ENCODE results near the gene RNF114. TPM values are rescaled to one million over a fixed set of nuclear protein-coding genes. Genes with fewer than 3 reads are reported as not detected.
"Not testable (repeated sequence)": the region's sequence is repeated elsewhere in the genome, so short reads cannot be mapped to it uniquely, and the experiment has no call there.

RNF114 gene
- polyA plus RNA-seq, 3 donors = 128 to 164 (median 146) TPM

DNA sequence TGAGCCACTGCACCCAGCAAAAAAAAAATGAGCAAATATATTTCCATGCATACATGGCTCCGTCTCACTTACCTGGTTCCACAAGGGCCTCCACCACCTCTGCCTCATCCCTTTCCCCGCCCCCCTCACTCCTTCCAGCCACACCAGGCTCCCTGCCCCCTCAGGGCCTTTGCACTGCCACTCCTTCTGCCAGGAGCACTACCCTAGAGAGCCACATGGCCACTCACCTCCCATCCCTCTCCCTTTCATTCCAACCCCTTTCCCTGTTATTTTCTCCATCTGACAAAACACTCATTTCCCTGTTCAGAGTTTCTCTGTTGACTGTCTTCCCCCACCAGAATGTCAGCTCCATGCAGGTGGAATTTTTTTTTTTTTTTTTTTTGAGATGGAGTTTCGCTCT lies 59.4 kb downstream of the RNF114 start:
- intact Hi-C loops (cut with micrococcal nuclease) = loop anchor here in 1 of 2 donors (5.0 kb wide), 1 partner anchor 37 kb away; no protein-coding TSS in a partner anchor
- 90% methylated on average over 2 of the region's 3 CpGs for WGBS (ENCODE audit: insufficient coverage)
- no peak for DNase-seq

DNA sequence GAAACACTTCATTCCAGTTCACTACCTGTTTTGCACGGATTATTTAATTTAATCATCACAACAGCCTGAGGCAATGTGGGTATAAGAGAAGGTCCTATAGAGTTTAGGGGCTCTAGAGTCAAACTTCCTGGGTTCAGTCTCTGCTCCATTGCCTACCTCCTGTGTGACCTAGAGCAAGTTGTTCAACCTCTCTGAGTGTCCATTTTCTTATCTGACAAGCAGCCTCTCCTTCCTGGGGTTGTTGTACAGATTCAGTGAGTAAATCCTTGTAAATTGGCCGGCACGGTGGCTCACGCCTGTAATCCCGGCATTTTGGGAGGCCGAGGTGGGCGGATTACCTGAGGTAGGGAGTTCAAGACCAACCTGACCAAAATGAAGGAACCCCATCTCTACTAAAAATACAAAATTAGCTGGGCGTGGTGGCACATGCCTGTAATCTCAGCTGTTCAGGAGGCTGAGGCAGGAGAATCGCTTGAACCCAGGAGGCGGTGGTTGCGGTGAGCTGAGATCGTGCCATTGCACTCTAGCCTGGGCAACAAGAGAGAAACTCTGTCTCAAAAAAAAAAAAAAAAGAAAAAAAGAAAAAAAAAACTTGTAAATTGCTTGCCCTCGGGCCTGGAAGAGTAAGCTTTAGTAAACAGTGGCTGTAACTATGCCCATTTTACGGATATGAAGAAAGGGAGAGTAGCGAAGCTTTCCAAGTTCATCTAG lies 62.4 kb downstream of the RNF114 start:
- intact Hi-C loops (cut with micrococcal nuclease) = loop anchor here in 1 of 2 donors (5.0 kb wide), 1 partner anchor 34 kb away; no protein-coding TSS in a partner anchor
- not testable (repeated sequence) for H3K9me3 Mint-ChIP-seq; H3K4me3 Mint-ChIP-seq; H3K27me3 ChIP-seq (ENCODE audit: control insufficient read depth in 2 of 2, insufficient read depth in 2 of 2, low read length in 2 of 2); DNase-seq; H4K20me1 ChIP-seq (ENCODE audit: insufficient read depth, low read length); H3K79me2 ChIP-seq (ENCODE audit: insufficient read depth, low read length); H3K36me3 ChIP-seq (replicated peaks in 1 of 2; ENCODE audit: control insufficient read depth in 1 of 2, insufficient read depth in 2 of 2, low read length in 2 of 2); H3K9ac ChIP-seq (ENCODE audit: insufficient read depth, low read length, poor library complexity, severe bottlenecking); H3K4me2 ChIP-seq (replicated peaks; ENCODE audit: extremely low read depth, low read length, poor library complexity, severe bottlenecking); H3K27me3 Mint-ChIP-seq (ENCODE audit: low read depth in 3 of 3); H2AFZ ChIP-seq (ENCODE audit: insufficient read depth, low read depth, low read length, poor library complexity, severe bottlenecking); H3K4me3 ChIP-seq (replicated peaks in 1 of 3; ENCODE audit: low read depth in 2 of 3, low read length in 3 of 3); H3K36me3 Mint-ChIP-seq; H3K9me3 ChIP-seq (replicated peaks in 1 of 2; ENCODE audit: control insufficient read depth in 1 of 2, insufficient read depth in 1 of 2, low read length in 2 of 2)
- Histone ChIP-seq H3K27ac (ENCODE audit: low read depth in 1 of 2, low read length in 2 of 2) (peak overlapping the region in 1 of 2 donors; percentile 49), H3K4me1 (ENCODE audit: control insufficient read depth in 1 of 2, insufficient read depth in 2 of 2, low read length in 2 of 2) (peaks cover 53 to 57% of the 10 kb centered on the region in 2 donors)
- Mint-ChIP-seq H3K27ac (peak overlapping the region in 3 of 7 donors; percentile 48 to 86 (median 77)), H3K4me1 (peaks cover 52% of the 10 kb centered on the region)
- 90% methylated on average over 3 of the region's 15 CpGs for WGBS (ENCODE audit: insufficient coverage)

More for the DNA sequence above, 59.4 kb downstream of the RNF114 start:
- peaks cover 0 to 2% (median 0%) of the 10 kb centered on the region in 7 donors for H3K9me3 Mint-ChIP-seq
- Histone ChIP-seq H3K27me3 (ENCODE audit: control insufficient read depth in 2 of 2, insufficient read depth in 2 of 2, low read length in 2 of 2) (no peaks in the 10 kb centered on the region), H3K4me2 (replicated peaks; ENCODE audit: extremely low read depth, low read length, poor library complexity, severe bottlenecking) (no peak overlapping the region), H4K20me1 (ENCODE audit: insufficient read depth, low read length) (no peaks in the 10 kb centered on the region), H3K79me2 (ENCODE audit: insufficient read depth, low read length) (no peaks in the 10 kb centered on the region), H3K36me3 (replicated peaks in 1 of 2; ENCODE audit: control insufficient read depth in 1 of 2, insufficient read depth in 2 of 2, low read length in 2 of 2) (no peaks in the 10 kb centered on the region), H2AFZ (ENCODE audit: insufficient read depth, low read depth, low read length, poor library complexity, severe bottlenecking) (no peak overlapping the region), H3K9ac (ENCODE audit: insufficient read depth, low read length, poor library complexity, severe bottlenecking) (no peak overlapping the region), H3K27ac (ENCODE audit: low read depth in 1 of 2, low read length in 2 of 2) (no peak overlapping the region), H3K4me3 (replicated peaks in 1 of 3; ENCODE audit: low read depth in 2 of 3, low read length in 3 of 3) (no peak overlapping the region), H3K9me3 (replicated peaks in 1 of 2; ENCODE audit: control insufficient read depth in 1 of 2, insufficient read depth in 1 of 2, low read length in 2 of 2) (no peaks in the 10 kb centered on the region), H3K4me1 (ENCODE audit: control insufficient read depth in 1 of 2, insufficient read depth in 2 of 2, low read length in 2 of 2) (peaks cover 30 to 34% of the 10 kb centered on the region in 2 donors)
- H3K27me3 Mint-ChIP-seq (ENCODE audit: low read depth in 3 of 3) = peaks cover 0 to 13% (median 0%) of the 10 kb centered on the region in 3 donors
- no peaks in the 10 kb centered on the region for H3K36me3 Mint-ChIP-seq
- H3K4me3 Mint-ChIP-seq = no peak overlapping the region
- no peak overlapping the region for H3K27ac Mint-ChIP-seq
- TF ChIP-seq, protein P1, sequence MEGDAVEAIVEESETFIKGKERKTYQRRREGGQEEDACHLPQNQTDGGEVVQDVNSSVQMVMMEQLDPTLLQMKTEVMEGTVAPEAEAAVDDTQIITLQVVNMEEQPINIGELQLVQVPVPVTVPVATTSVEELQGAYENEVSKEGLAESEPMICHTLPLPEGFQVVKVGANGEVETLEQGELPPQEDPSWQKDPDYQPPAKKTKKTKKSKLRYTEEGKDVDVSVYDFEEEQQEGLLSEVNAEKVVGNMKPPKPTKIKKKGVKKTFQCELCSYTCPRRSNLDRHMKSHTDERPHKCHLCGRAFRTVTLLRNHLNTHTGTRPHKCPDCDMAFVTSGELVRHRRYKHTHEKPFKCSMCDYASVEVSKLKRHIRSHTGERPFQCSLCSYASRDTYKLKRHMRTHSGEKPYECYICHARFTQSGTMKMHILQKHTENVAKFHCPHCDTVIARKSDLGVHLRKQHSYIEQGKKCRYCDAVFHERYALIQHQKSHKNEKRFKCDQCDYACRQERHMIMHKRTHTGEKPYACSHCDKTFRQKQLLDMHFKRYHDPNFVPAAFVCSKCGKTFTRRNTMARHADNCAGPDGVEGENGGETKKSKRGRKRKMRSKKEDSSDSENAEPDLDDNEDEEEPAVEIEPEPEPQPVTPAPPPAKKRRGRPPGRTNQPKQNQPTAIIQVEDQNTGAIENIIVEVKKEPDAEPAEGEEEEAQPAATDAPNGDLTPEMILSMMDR (IDR thresholded peaks at IDR 0.05) = no peak
- peaks cover 36% of the 10 kb centered on the region for H3K4me1 Mint-ChIP-seq

All from CD14-positive monocyte (primary cell).